Upper lobe of left lung (tissue), 4 donors: ENCODE results near the gene GBF1.

ENCODE experiments used
- CTCF ChIP-seq, 6 experiments: fragments of 450-650 bp in 4 of 6; fragments of 200-600 bp in 2 of 6; sonication (generic) in 2 of 6; IDR thresholded peaks; one replicate each; pipeline ENCODE4 v1.5.1; 2016 to 2019; ENCODE audit warnings: antibody characterized with exemption in 6 of 6
- EP300 ChIP-seq, 4 donors: sonication (generic); formaldehyde crosslinking; IDR thresholded peaks; one replicate each; pipeline ENCODE4 v1.5.1; 2017; ENCODE audit warnings: antibody characterized with exemption in 4 of 4, control low read depth in 2 of 4

- TF ChIP-seq CTCF (IDR thresholded peaks at IDR 0.05) (no peak), EP300 (IDR thresholded peaks at IDR 0.05) (no peak)
Observed at GRCh38 chr10:102389894-102390293, 144.6 kb downstream of the GBF1 start.
